ENCODE results near the gene RTN1. TPM values are rescaled to one million over a fixed set of nuclear protein-coding genes. Genes with fewer than 3 reads are reported as not detected.

RTN1 gene
- total RNA-seq, 2 experiments from 2014 or later: 0.14 TPM; not detected in 1

DNA sequence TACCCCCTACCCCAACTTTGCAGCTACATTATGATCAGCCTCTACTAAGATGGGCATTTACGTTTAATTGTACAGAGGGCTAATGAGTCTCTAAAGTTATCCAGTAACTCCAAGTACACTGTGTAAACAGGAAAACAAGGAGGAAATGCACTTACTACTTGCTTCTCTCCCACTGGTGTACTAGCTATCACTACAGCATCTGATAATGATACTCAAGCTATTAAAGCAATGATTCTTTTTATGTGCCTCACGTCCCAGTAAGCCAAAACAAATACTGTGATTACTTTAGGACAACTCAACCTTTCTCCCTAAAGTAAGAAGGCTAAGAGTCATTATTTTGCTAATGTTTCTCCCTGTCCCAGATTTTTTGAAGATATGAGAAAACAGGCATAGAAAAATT is 165.3 kb downstream of the RTN1 start:
- Mint-ChIP-seq H3K4me1 (ENCODE audit: low read depth) (no peaks in the 10 kb centered on the region), H3K4me3 (no peak overlapping the region), H3K36me3 (ENCODE audit: low read depth) (no peaks in the 10 kb centered on the region), H3K9me3 (peaks cover 5% of the 10 kb centered on the region), H3K27ac (no peak overlapping the region), H3K27me3 (peaks cover 6% of the 10 kb centered on the region)
- CTCF ChIA-PET: no interaction called here
- H3K9me3 ChIP-seq (ENCODE audit: control insufficient read depth in 1 of 2, insufficient read depth in 1 of 2, low read length in 2 of 2): no peaks in the 10 kb centered on the region
- H3K36me3 ChIP-seq (ENCODE audit: insufficient read depth, low read length): no peaks in the 10 kb centered on the region
- TF ChIP-seq, protein P1, sequence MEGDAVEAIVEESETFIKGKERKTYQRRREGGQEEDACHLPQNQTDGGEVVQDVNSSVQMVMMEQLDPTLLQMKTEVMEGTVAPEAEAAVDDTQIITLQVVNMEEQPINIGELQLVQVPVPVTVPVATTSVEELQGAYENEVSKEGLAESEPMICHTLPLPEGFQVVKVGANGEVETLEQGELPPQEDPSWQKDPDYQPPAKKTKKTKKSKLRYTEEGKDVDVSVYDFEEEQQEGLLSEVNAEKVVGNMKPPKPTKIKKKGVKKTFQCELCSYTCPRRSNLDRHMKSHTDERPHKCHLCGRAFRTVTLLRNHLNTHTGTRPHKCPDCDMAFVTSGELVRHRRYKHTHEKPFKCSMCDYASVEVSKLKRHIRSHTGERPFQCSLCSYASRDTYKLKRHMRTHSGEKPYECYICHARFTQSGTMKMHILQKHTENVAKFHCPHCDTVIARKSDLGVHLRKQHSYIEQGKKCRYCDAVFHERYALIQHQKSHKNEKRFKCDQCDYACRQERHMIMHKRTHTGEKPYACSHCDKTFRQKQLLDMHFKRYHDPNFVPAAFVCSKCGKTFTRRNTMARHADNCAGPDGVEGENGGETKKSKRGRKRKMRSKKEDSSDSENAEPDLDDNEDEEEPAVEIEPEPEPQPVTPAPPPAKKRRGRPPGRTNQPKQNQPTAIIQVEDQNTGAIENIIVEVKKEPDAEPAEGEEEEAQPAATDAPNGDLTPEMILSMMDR (IDR thresholded peaks at IDR 0.05): no peak
- no peaks in the 10 kb centered on the region for H3K27me3 ChIP-seq (ENCODE audit: control insufficient read depth in 1 of 2, insufficient read depth in 2 of 2, low read length in 2 of 2)
- H3K27ac ChIP-seq (ENCODE audit: low read depth in 1 of 2, low read length in 2 of 2): no peak overlapping the region
- ATAC-seq (ENCODE audit: poor library complexity): no peak
- DNase-seq: no peak
- intact Hi-C loops (cut with DNase I, micrococcal nuclease): no loop called here
- no peak overlapping the region for H3K4me3 ChIP-seq (ENCODE audit: low read length)
- H3K4me1 ChIP-seq (ENCODE audit: insufficient read depth, low read length): no peaks in the 10 kb centered on the region
- POLR2A ChIA-PET: no interaction called here

- ChIA-PET CTCF (no interaction called here), POLR2A (no interaction called here)
- intact Hi-C loops (cut with DNase I, micrococcal nuclease): no loop called here
- Mint-ChIP-seq H3K9me3 (peaks cover 5% of the 10 kb centered on the region), H3K4me1 (ENCODE audit: low read depth) (no peaks in the 10 kb centered on the region), H3K4me3 (no peak overlapping the region), H3K27me3 (peaks cover 6% of the 10 kb centered on the region), H3K36me3 (ENCODE audit: low read depth) (no peaks in the 10 kb centered on the region), H3K27ac (no peak overlapping the region)
- Histone ChIP-seq H3K27me3 (ENCODE audit: control insufficient read depth in 1 of 2, insufficient read depth in 2 of 2, low read length in 2 of 2) (no peaks in the 10 kb centered on the region), H3K27ac (ENCODE audit: low read depth in 1 of 2, low read length in 2 of 2) (no peak overlapping the region), H3K4me3 (ENCODE audit: low read length) (no peak overlapping the region), H3K9me3 (ENCODE audit: control insufficient read depth in 1 of 2, insufficient read depth in 1 of 2, low read length in 2 of 2) (no peaks in the 10 kb centered on the region), H3K4me1 (ENCODE audit: insufficient read depth, low read length) (no peaks in the 10 kb centered on the region), H3K36me3 (ENCODE audit: insufficient read depth, low read length) (no peaks in the 10 kb centered on the region)
- DNase-seq (no peak), ATAC-seq (ENCODE audit: poor library complexity) (no peak)
- TF ChIP-seq, protein P1 (IDR thresholded peaks at IDR 0.05): no peak
Observed at GRCh38 chr14:59704054-59704645, 166.4 kb downstream of the RTN1 start.

DNA sequence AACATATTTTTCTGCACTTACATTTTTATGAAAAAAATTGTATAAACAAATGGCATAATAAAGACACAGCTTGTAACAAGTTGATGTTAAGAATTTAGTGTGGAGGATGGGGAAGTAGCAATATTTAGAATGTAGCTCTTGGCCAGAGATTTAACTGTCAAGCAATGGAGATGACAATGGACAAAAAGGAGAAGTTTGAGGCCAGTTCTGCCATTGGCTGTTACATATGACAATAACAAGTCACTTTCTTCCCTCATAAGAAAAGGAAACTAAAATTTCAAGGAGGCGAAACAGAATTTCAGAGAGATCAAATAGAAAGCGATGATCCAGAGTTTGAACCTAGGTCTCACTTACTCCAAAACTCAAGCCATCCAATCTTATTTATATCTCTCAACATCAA is 171.1 kb downstream of the RTN1 start:
- TF ChIP-seq, protein P1 (IDR thresholded peaks at IDR 0.05): no peak
- intact Hi-C loops (cut with DNase I, micrococcal nuclease): no loop called here
- Histone ChIP-seq H3K27ac (ENCODE audit: low read depth in 1 of 2, low read length in 2 of 2) (no peak overlapping the region), H3K4me3 (ENCODE audit: low read length) (no peak overlapping the region), H3K9me3 (ENCODE audit: control insufficient read depth in 1 of 2, insufficient read depth in 1 of 2, low read length in 2 of 2) (no peaks in the 10 kb centered on the region), H3K4me1 (ENCODE audit: insufficient read depth, low read length) (no peaks in the 10 kb centered on the region), H3K27me3 (ENCODE audit: control insufficient read depth in 1 of 2, insufficient read depth in 2 of 2, low read length in 2 of 2) (no peaks in the 10 kb centered on the region), H3K36me3 (ENCODE audit: insufficient read depth, low read length) (no peaks in the 10 kb centered on the region)
- Mint-ChIP-seq H3K27me3 (peaks cover 4% of the 10 kb centered on the region), H3K4me3 (no peak overlapping the region), H3K4me1 (ENCODE audit: low read depth) (no peaks in the 10 kb centered on the region), H3K9me3 (peaks cover 5% of the 10 kb centered on the region), H3K27ac (no peak overlapping the region), H3K36me3 (ENCODE audit: low read depth) (no peaks in the 10 kb centered on the region)
- DNase-seq (peak in 3 of 14 experiments; percentile 9 to 11 (median 9)), ATAC-seq (ENCODE audit: poor library complexity) (no peak)
- POLR2A ChIA-PET: no interaction called here
- CTCF ChIA-PET: no interaction called here
